Muscle of arm (tissue), 12 donors: ENCODE data around the gene PTPRH. TPM values are rescaled to one million over a fixed set of nuclear protein-coding genes. Genes with fewer than 3 reads are reported as not detected.

Experiments
- DNase-seq: peaks from one replicate; pipeline ENCODE4 v3.0.0-alpha.2; 2013
- polyA plus RNA-seq, 12 donors: library from polyadenylated mRNA; unstranded; fragments of 120-200 nt; gene quantifications; one replicate each; pipeline ENCODE4 v1.2.1, GENCODE V29; 2013; ENCODE audit not compliant: insufficient read length in 12 of 12

The PTPRH gene
- polyA plus RNA-seq, 12 donors, result 0.05 to 4.1 (median 0.22) TPM; not detected in 2

DNA sequence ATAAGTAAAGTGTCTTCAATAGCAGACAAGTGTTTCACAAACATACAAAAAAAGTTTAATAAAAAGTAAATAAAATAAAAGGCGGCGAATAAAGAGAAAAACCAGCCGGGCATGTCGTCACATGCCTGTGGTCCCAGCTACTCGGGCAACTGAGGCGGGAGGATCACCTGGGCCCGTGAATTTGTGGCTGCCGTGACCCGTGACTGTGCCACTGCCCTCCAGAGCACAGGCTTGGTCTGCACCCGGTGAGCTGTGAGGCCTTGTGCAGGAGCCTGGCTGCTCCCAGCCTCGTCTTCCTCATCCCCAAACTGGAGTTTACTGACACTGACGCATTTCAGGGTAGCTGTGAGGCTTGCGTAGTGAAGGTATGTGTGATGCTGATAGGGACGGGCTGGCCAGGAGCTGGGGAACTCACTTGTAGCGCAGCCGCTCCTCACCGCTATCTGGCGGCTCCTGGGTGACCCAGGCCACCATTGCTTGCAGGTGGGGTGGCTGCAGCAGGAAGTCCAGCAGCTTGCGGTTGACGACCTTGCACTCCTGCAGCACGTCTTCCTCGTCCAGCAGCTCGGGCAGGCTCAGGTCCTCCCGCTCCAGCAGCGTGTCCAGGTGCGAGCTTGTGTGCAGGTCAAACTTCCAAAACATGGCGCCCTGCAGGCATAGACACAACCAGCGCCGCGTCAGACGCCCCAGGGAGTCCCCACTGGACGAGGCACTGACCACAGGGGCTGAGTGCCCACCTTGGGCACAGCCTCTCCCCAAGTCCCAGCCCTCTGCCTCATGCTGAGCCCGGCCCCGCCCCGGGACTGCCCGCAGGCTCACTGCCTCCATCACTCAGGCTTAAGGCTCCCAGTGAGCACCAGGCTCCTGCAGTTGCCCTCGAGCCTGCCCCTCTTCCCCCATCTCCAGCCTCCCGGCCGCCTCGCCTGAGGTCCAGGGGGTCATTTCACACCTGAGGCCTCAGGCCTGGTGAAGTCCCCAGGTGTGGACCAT lies 37.5 kb upstream of the PTPRH start:
- DNase-seq, result no peak

DNA sequence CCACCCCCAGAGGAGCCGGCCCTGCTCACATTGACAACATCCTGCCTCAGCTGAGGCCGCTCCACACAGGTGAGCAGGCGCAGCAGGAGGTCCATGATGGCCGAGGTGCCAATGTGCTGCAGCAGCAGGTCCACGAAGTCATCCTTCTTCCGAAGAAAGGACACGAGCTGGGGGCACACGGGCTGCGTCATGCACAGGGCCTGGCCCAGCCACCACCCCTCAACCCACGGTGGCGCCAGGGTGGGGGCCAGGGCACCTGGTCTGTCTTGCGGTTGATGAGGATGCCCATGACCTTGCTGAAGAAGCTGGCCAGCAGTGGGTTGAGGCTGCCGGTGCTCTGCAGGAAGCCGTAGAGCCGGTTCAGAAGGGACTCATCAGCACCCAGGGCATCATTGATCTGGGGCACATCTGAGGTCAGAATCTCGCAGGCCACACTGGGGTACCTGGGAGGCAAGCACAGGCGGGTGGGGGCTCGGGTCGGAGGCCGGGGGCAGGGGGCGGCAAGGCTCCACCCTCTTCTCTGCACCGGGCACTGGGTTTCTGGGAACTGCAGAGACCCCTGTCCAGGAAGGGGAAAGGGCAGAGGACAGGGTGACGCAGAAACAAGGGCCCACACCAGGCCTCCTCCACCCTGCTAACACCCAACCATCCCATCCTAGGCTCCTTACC lies 36.1 kb upstream of the PTPRH start:
- DNase-seq, result no peak

DNA sequence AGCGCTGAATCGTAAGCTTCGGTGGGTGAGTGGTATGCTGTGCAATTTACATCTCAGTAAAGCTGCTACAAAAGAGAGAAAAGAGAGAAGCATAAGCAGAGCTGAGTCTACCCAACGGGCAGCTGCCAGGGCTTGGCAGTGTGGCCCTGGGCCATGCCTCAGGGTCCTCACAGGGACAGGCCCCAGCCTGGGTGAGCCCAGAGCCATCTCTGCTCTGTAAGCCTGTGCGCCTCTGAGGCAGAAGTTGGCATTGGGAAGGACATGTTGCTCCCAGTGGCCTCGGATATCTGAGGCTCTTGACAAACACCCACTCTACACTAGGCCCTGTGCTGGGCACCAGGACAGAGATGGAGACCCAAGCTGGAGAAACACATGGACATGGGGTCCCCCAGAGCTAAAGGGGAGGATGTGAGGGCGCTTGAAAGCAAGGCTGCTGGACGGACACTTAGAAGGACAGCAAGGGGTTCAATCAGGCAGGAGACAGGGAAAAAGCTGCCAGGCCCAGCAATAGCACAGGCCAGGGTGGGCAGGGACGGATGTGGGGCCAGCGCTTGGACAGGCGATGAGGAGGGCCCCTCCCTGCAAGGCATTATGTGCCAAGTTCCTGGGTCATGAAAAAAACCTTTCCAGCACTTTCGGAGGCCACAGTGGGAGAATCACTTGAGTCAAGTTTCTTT lies 34.8 kb upstream of the PTPRH start:
- no peak for DNase-seq

DNA sequence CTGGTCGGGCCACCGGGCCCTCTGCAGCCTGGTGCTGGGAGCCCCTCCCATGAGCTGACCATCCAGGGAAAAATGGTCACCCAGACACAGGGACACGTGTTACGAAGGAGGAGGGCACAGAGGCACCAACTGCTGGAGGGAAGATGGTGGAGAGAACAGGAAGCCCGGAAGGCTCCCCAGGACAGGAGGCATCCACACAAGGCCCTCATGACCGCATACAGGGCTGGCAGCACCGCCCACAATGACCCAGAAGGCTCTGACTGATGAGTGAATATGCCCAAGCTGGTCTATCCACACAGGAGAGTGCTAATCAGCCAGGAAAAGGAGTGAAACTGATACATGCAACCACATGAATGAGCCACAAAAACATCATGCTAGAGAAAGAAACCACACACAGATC lies 33.2 kb upstream of the PTPRH start:
- DNase-seq, result no peak

DNA sequence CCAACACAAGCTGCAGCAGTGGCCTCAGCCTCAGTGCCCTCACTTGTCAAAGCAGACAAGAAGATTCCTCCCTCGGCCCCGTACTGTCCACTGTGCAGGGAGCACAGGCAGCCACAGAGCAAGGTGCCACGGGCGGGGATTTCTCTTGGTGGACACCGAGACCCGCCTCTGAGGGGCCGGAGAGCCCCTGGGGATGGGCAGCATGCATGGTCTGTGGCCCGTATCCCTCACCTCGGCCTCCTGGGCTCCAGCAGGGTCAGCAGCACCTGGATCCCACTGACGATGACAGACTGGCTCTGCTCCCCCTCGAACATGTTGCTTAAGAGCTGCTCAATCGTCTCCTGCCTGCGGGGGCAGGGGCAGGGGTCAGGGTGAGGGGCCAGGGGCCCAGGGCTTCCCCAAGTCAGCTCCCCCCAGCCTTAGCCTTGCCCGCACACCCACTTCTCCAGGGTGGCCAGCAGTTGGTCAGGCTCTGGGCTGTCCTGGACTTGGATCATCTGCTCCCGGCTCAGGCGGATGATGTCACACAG lies 32.7 kb upstream of the PTPRH start:
- no peak for DNase-seq

DNA sequence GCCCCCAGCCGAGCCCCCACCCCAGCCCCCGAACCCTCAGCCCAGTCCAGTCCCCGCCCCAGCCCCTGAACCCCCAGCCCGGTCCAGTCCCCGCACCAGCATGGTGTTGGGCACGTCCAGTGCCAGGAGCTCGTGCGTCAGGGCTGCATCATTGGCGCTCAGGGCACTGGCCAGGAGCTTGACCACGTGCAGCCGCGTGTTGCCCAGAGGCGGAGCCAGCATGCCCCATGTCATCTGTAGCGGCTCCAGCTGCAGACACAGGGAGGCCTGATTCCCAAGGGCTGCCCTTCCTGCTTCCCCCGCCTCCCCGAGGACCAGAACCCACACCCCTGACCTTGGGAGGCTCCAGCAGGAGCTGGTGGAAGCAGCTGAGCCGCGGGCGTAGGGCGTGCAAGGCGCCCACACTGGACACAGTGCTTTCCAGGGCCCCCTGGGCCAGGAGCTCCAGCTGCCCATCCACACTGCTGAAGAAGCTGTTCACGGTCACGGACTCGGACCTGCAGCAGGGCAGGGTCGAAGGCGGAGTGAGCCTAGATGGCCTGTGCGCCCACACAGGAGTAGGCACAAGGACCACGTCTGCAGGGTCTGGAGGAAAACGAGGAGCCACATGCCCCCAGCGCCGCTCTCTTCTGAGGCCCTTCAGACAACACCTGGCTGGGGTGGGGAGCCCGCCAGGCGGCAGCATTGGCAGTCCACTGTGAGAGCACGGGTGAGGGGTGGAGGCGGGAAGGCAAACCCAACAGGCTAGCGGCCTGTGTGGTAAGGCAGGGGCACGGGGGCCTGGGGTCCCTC lies 32.0 kb upstream of the PTPRH start:
- no peak for DNase-seq

DNA sequence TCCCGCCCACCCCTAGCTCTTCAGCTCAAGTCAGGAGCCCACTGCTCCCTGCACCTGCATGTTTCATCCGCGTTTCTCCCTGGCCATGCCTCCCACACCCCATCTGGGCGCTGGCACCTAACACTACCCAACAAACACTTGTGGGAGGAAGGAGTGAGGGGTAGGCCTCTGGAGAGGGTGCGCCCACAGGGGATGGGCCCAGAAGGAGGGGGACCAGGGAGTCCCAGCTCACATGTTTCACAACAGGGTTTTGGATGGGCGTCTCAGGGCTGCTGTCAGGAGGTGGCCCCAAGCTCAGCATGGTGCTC lies 31.4 kb upstream of the PTPRH start:
- no peak for DNase-seq

DNA sequence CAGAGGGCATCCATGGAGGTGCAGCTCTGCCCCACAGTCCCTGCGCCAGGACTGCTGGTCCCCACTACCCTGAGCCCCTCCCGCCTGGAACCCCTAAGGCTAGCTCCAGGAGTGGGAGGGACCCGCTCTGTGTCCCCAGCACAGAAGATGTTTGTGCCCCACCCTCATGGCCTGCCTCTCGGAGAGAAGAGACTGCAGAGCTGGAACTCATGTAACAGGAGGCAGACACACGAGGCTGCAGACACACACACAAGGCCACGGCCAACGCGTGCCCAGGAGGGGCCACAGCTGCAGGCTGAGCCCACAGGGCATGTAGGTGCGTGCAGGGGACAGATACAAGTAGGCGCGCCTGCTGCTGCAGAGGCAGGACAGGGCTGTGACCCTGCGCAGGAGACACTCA lies 29.7 kb upstream of the PTPRH start:
- DNase-seq, result no peak

DNA sequence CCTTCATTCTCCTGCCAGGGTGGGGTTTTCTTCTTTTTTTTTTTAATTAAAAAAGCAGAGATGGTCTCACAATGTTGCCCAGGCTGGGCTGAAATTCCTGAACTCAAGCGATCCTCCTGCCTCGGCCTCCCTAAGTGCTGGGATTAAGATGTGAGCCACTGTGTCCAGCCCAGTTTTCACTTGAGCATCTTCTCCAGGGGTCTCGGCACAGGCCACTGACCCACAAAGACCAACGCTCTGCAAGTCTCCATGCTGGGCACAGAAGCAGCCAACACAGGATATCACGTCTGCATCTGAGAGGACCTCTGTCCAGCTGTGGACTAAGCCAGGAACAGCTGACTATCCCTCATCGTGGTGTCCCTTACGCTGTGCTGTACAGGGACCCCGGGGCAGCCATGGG lies 28.7 kb upstream of the PTPRH start:
- no peak for DNase-seq

DNA sequence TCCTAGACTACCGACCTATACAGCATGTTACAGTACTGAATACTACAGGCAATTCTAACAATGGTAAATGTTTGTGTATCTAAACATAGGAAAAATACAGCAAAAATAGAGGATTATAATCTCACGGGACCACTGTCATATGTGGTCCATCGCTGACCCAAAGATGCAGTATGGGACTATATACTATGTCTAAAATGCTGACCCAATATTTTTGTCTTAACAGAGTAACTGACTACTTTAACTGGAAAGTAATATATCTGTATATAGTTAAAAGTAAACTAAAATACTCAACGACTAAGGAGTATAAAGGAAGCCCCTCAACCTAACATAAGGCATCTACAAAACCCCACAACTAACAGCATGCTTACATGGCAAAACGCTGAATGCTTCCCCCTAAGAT lies 23.7 kb upstream of the PTPRH start:
- no peak for DNase-seq

DNA sequence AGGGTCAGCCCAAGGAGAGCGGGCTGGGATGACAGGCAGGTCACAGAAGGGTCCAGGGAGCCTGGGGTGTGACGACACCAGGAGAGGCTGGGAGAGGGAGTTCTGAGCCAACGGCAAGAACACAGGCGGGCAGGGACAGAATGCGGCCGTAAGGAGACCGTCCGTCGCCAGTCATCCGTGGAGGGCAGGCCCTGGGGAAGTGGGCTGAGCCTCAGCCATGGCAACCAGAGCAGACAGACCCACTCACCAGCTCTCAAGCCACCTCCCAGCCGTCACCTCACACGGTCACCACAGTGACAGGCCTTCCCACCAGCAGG lies 22.9 kb upstream of the PTPRH start:
- no peak for DNase-seq

DNA sequence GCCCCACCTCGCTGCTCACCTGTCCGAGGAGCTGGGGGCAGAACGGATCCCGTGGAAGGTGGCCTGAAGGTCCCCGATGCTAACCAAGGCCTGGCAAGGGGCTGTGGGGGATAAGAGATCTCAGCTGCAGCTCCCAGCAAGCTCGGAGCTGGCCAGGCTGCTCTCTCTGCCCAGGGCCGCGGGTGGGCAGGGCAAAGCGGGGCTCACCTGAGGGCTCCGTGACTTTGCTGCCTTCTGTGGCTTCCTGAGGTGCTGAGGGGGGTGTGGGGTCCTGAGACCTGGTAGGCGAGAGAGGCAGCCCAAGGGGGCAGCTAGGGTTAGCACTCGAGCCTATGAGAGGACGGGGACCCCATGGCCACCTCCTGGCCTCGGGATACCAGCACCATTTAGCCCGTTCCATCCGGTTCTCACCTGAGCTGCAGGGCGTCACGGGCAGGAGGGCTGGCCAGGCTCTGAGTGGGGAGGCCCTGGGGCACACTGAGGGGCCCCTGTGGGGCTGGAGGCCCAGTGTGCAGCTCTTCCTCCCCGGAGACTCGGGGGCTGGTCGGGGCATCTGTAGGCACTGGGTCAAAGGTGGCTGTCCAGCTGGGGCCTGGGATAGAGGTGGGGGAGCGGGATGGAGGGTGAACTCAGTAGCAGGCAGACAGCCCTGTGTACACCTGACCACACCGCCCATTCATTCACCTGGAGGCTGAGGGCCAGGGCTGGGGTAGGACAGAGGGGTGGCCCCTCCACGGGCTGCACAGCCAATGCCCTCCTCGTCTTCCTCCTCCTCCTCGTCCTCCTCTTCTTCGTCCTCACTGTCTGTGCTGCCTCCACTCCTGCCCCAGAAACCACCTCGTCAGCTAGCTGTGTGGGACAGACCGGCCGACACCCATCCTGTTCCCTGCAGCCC lies 22.3 kb upstream of the PTPRH start:
- DNase-seq, result no peak

DNA sequence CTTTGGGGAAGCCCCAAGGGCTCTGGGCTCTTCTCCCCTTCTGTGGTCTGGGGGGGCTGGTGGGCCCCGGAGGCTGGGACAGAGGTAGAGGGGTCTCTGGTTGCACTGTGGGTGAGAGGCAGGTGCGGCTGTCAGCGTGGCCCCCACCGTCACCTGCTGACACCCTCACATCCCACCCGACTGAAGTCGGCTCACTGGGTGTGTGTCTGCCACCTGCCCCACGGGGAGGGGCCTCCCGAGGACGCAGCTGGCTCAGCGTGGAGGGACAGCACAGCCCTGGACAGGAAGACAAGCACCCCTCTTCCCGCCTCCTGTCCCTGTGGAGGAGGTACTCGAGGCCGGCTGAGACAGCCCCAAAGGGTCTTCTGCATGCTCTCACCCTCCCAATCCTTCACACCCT lies 21.5 kb upstream of the PTPRH start:
- no peak for DNase-seq

DNA sequence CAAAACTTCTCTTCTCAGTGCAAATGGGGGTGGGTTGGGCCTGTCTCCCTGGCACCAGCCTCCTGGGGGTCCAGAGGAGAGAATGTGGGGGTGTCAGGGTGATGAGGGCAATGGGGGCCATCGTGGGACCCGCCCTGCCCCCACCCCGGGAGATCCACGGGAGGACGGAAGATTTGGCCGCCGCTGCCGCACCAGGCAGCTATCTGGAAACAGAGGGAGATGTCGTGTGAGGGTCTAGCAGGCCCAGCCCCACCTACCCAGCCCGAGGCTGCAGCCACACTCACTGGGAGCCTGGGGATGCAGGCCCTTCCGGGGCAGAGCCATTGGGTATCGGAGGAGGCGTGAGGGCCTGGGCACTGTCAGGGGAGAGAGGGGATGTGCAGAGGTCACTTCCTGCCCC lies 21.0 kb upstream of the PTPRH start:
- no peak for DNase-seq

DNA sequence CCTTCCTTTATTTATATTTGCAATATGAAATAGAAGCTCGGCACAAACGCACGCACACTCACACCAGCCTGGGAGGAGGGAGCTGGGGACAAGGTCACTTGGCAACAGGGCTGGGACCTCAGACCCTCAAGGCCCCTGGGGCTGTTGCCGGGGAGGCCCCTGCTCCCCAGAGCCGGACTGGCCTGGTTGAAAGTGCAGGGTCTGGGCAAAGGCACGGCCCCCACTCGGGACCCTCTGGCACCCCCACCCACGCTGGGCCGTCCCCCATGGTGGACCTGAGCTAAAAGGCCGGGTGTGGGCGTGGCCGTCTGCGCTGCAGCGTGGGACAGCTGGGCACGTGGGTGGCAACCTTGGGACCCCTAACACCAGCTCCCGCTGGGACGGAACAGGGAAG lies 20.5 kb upstream of the PTPRH start:
- DNase-seq, result no peak

DNA sequence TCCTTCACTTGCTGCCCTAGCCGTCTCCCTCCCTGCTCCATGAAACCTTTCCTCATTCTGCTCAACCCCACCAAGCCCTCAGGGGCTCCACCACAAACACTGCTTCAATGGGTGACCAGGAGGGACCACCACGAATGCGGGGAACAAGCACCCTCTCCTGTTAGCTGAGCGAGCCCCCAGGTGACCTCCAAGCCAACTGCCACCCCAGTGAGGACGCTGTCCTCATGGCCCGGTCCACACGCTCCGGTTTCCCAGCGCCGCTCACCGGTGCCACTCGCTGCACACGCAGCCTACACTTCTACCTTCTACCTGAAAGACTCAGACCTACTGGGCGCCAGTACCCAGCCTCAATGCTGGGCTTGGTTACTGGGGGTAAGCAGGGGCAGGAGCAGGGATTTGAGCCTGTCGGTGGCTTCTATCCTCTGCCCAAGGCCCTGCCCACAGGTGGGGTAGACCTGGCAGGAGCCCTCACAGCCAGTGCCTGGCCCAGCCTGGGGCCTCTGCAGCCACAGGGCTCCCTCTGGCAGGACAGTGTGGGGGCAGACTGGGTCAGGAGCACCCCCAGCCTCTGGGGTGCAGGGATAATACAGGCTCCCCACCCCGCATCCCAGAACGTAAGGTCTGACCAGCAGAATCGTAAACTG lies 20.0 kb upstream of the PTPRH start:
- no peak for DNase-seq

DNA sequence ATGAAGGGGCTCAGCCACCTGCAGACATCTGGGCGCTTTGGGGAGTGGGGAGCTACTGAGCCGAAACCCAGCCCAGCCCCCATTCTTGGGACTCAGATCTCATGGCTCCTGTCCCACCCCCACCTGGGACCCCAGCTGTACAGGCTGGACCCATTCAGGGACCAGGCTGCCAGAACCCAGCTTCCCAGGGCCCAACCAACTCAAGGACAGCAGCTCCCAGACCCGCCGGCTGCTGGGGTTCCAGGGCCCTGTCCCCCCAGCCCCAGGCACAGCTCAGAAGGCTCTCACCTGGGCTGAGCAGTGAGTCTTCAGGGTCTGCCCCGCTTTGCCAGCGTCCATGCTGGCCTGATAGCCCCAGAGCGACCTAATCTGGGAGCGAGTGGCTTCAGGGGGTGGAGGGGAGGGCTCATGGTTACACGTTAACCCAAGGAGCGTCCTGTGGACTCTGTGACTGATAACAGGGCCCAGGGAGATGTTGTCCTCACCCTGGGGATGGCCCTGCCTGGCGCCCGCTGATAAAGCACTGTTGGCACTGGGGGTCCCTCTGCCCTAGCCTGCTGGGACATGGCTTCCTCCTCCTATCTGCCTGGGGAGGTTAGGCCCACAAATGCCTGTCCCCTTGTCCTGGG lies 19.2 kb upstream of the PTPRH start, which contains the start of gene TMEM86B:
Gene TMEM86B (minus strand): TSS at position 361 of the 629 bp plus-strand sequence. CDS start 22 bp downstream, at position 339.
- DNase-seq, result no peak

DNA sequence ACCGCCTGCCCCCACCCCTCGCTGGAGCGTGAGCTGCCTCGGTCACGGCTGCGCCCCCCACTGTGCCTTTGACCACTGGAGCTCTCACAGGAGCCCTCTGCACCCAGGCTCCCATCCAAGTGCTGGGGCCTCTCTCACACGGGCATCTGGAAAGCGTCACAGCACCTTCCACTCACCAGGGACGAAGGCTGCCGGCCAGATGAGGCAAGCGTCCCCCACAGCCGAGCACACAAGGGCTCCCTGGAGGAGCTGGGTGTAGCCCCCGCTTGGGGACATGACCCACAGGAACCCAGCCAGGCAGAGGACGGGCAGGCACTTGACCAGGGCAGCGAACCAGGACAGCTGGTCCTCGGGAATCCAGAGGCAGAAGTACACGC lies 18.7 kb upstream of the PTPRH start:
- no peak for DNase-seq

DNA sequence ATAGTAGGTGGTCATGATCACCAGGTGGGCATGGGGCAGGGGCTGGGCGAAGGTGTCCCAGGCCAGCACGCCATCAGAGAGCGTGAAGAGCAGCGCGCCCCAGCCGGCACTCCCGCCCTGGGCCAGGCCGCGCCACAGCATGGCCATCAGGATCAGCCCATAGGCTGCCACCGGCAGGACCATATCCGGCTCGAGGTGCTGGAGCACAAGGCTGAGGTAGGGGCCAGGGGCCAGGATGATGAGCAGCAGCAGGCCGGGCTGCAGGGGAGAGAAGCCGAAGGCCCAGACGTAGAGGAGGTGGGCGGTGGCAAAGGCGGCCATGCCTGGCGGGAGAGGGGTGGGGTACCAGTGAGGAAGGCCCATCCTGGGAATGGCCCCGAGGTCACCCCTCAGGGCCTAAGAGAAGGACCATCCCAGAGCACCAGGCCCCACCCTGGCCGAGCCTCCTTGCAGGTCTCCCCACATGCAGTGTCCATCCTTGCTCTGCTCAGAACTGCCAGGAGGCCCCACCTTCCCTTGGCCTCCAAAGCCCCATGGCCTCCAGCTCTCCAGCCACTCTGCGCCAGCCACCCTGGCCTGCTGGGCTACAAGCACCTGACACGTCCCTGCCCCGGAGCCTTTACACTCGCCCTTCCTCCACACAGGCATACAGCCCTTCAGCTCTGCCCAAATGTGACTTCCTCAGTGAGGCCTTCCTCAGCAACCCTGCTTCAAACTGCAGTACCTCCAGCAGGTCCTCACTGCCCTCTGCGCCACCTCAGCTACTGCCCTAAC lies 18.1 kb upstream of the PTPRH start:
- no peak for DNase-seq
